Neural progenitor cell (in vitro differentiated cells): ENCODE measurements around the gene SLC14A1. TPM values are rescaled to one million over a fixed set of nuclear protein-coding genes. Genes with fewer than 3 reads are reported as not detected.

Experiments used
- DNase-seq: peaks from one replicate; pipeline ENCODE4 v3.0.0-alpha.2; 2016; ENCODE audit warnings: low spot score
- H2AFZ ChIP-seq: fragments of 200-600 bp; sonication (generic); replicated peaks from 2 replicates; pipeline ENCODE4 v1.6.1; 2016; ENCODE audit warnings: antibody characterized with exemption
- H3F3A ChIP-seq: fragments of 200-600 bp; sonication (generic); 2 replicates; pipeline ENCODE4 v1.6.1; 2016; ENCODE audit warnings: antibody characterized with exemption, low read depth
- H3K27ac ChIP-seq: fragments of 200-600 bp; sonication (generic); 2 replicates; pipeline ENCODE4 v1.5.1; 2016; ENCODE audit warnings: mild to moderate bottlenecking
- H3K27me3 ChIP-seq: fragments of 200-600 bp; sonication (generic); 2 replicates; pipeline ENCODE4 v1.6.1; 2016; ENCODE audit warnings: mild to moderate bottlenecking, moderate library complexity
- H3K36me3 ChIP-seq: fragments of 200-600 bp; sonication (generic); 2 replicates; pipeline ENCODE4 v1.5.1; 2016
- H3K4me1 ChIP-seq: fragments of 200-600 bp; sonication (generic); 2 replicates; pipeline ENCODE4 v1.6.1; 2016; ENCODE audit warnings: mixed run types
- H3K4me2 ChIP-seq: fragments of 200-600 bp; sonication (generic); 2 replicates; pipeline ENCODE4 v1.6.1; 2016
- H3K4me3 ChIP-seq: fragments of 200-600 bp; sonication (generic); 2 replicates; pipeline ENCODE4 v1.5.1; 2016
- H3K79me2 ChIP-seq: fragments of 200-600 bp; sonication (generic); 2 replicates; pipeline ENCODE4 v1.6.1; 2016; ENCODE audit warnings: low read depth
- H3K9ac ChIP-seq: fragments of 200-600 bp; sonication (generic); 2 replicates; pipeline ENCODE4 v1.6.1; 2016
- H3K9me3 ChIP-seq: fragments of 200-600 bp; sonication (generic); 2 replicates; pipeline ENCODE4 v1.5.1; 2016; ENCODE audit warnings: low read depth
- H4K20me1 ChIP-seq: fragments of 200-600 bp; sonication (generic); 2 replicates; pipeline ENCODE4 v1.6.1; 2016; ENCODE audit warnings: low read depth
- H3K27ac Mint-ChIP-seq: 3 replicates; pipeline ENCODE4 v1.8.0; 2021; ENCODE audit warnings: mixed read lengths
- H3K27me3 Mint-ChIP-seq: 2 replicates; pipeline ENCODE4 v1.8.0; 2022; ENCODE audit warnings: low read depth, mild to moderate bottlenecking, inconsistent platforms, moderate library complexity, mixed read lengths; ENCODE audit not compliant: insufficient read depth
- H3K36me3 Mint-ChIP-seq: 3 replicates; pipeline ENCODE4 v1.8.0; 2021; ENCODE audit warnings: mixed read lengths
- H3K4me1 Mint-ChIP-seq: 3 replicates; pipeline ENCODE4 v1.8.0; 2021; ENCODE audit warnings: mixed read lengths
- H3K4me3 Mint-ChIP-seq: 3 replicates; pipeline ENCODE4 v1.8.0; 2021; ENCODE audit warnings: mild to moderate bottlenecking, moderate library complexity, mixed read lengths
- H3K9me3 Mint-ChIP-seq: 3 replicates; pipeline ENCODE4 v1.8.0; 2020; ENCODE audit warnings: mixed read lengths
- CTCF ChIP-seq: fragments of 200-600 bp; sonication (generic); IDR thresholded peaks from 2 replicates; pipeline ENCODE4 v1.5.1; 2017; ENCODE audit warnings: antibody characterized with exemption, mild to moderate bottlenecking
- EZH2 ChIP-seq: fragments of 200-600 bp; sonication (generic); IDR thresholded peaks from 2 replicates; pipeline ENCODE4 v1.6.1; 2017; ENCODE audit warnings: antibody characterized with exemption, mild to moderate bottlenecking, moderate library complexity
- EZH2phosphoT487 ChIP-seq: fragments of 200-600 bp; sonication (generic); IDR thresholded peaks from 2 replicates; pipeline ENCODE4 v1.6.1; 2017; ENCODE audit warnings: antibody characterized with exemption
- total RNA-seq: library from RNA; depleted of rRNA; stranded (reverse); fragments of >200 nt; gene quantifications from 2 replicates; pipeline ENCODE4 v1.2.3, GENCODE V29; 2015; ENCODE audit warnings: low replicate concordance

SLC14A1 gene
- total RNA-seq, 1 donor from 2014 or later, result not detected

GRCh38 chr18:45765796-45766195 is 41.8 kb downstream of the SLC14A1 start:
- no peaks in the 10 kb centered on the region for H3K9me3 ChIP-seq
- no peak overlapping the region for H3K27ac ChIP-seq
- H3K27me3 ChIP-seq, result no peaks in the 10 kb centered on the region
- no peak for DNase-seq
- Mint-ChIP-seq H3K4me3 (no peak overlapping the region), H3K9me3 (peaks cover 2% of the 10 kb centered on the region), H3K4me1 (peaks cover 2% of the 10 kb centered on the region), H3K27me3 (peaks cover 6% of the 10 kb centered on the region), H3K36me3 (no peaks in the 10 kb centered on the region), H3K27ac (no peak overlapping the region)
- no peaks in the 10 kb centered on the region for H3K79me2 ChIP-seq
- H2AFZ ChIP-seq, result no peak overlapping the region
- TF ChIP-seq EZH2, result no peak
- no peak for TF ChIP-seq EZH2phosphoT487
- TF ChIP-seq CTCF, result no peak
- no peak overlapping the region for H3K9ac ChIP-seq
- H3K4me3 ChIP-seq, result no peak overlapping the region
- H3F3A ChIP-seq, result no peaks in the 10 kb centered on the region
- H3K36me3 ChIP-seq, result no peaks in the 10 kb centered on the region
- H3K4me1 ChIP-seq, result peaks cover 2% of the 10 kb centered on the region
- no peaks in the 10 kb centered on the region for H4K20me1 ChIP-seq
- H3K4me2 ChIP-seq, result no peak overlapping the region

GRCh38 chr18:45771587-45772480 is 47.9 kb downstream of the SLC14A1 start:
- Histone ChIP-seq H3K27me3 (no peaks in the 10 kb centered on the region), H4K20me1 (no peaks in the 10 kb centered on the region), H2AFZ (no peak overlapping the region), H3K27ac (no peak overlapping the region), H3K79me2 (no peaks in the 10 kb centered on the region), H3K4me3 (no peak overlapping the region), H3F3A (no peaks in the 10 kb centered on the region), H3K9ac (no peak overlapping the region), H3K4me1 (no peaks in the 10 kb centered on the region), H3K36me3 (no peaks in the 10 kb centered on the region), H3K9me3 (no peaks in the 10 kb centered on the region), H3K4me2 (no peak overlapping the region)
- H3K4me1 Mint-ChIP-seq, result no peaks in the 10 kb centered on the region
- no peak overlapping the region for H3K4me3 Mint-ChIP-seq
- no peak overlapping the region for H3K27ac Mint-ChIP-seq
- no peaks in the 10 kb centered on the region for H3K36me3 Mint-ChIP-seq
- H3K9me3 Mint-ChIP-seq, result peaks cover 2% of the 10 kb centered on the region
- no peak for DNase-seq
- peaks cover 6% of the 10 kb centered on the region for H3K27me3 Mint-ChIP-seq
- TF ChIP-seq EZH2 (no peak), CTCF (no peak), EZH2phosphoT487 (no peak)

GRCh38 chr18:45774065-45774521 is 50.1 kb downstream of the SLC14A1 start:
- peaks cover 9% of the 10 kb centered on the region for H3K27me3 Mint-ChIP-seq

More at GRCh38 chr18:45774065-45774521, 50.1 kb downstream of the SLC14A1 start:
- Histone ChIP-seq H4K20me1 (no peaks in the 10 kb centered on the region), H3K9me3 (no peaks in the 10 kb centered on the region), H3K9ac (no peak overlapping the region), H3K4me2 (no peak overlapping the region), H3K27me3 (no peaks in the 10 kb centered on the region), H3K79me2 (no peaks in the 10 kb centered on the region), H3F3A (no peaks in the 10 kb centered on the region), H3K27ac (no peak overlapping the region), H3K4me1 (no peaks in the 10 kb centered on the region), H3K36me3 (no peaks in the 10 kb centered on the region), H2AFZ (no peak overlapping the region), H3K4me3 (no peak overlapping the region)
- Mint-ChIP-seq H3K36me3 (no peaks in the 10 kb centered on the region), H3K4me3 (no peak overlapping the region), H3K9me3 (peaks cover 2% of the 10 kb centered on the region), H3K4me1 (no peaks in the 10 kb centered on the region), H3K27ac (no peak overlapping the region)
- no peak for DNase-seq
- TF ChIP-seq EZH2, result no peak
- TF ChIP-seq CTCF, result no peak
- no peak for TF ChIP-seq EZH2phosphoT487
